GM21381 (cell line): ENCODE measurements around the gene SGIP1.
"Not testable (repeated sequence)": the region's sequence is repeated elsewhere in the genome, so short reads cannot be mapped to it uniquely, and the experiment has no call there.

Experiments used
- ATAC-seq: cut with Tn5 transposase; IDR thresholded peaks from one replicate; pipeline ENCODE4 v1.9.1; 2021; ENCODE audit warnings: mild to moderate bottlenecking, moderate library complexity; ENCODE audit not compliant: unreplicated experiment

SGIP1 gene

GRCh38 chr1:66758241-66758755 is 224.3 kb downstream of the SGIP1 start:
- peak; percentile 100 for ATAC-seq

DNA sequence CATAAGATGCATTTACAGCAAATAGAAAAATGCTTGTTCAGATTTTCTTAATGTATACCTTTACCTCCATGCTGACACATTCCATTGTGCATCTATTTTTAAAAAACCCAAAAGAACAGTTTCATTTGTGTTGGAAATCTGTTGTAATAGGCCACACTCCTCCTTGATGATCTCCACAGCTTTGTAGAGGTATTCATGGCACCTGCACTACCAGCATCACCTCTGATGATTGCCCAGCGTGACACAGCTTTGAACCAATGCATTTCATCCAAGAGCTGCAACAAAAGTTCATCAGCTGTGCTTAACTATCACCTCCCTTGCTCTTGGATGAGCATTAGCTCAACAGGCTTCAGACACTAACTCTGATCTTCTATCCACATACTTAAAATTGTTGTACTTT is 226.6 kb downstream of the SGIP1 start:
- ATAC-seq = no peak

DNA sequence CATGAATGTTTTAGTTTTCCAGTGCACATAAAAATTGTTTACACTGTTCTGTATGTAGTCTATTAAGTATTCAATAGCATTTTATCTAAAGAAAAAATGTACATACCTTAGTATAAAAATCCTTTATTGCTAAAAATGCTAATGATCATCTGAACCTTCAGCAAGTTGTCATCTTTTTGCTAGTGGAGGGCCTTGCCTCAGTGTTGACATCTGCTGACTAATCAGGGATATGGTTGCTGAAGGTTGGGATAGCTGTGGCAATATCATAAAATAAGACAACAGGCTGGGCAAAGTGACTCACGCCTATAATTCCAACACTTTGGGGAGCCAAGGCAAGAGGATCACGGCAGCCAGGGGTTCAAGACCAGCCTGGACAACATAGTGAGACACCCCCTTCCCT is 227.3 kb downstream of the SGIP1 start:
- ATAC-seq = no peak

DNA sequence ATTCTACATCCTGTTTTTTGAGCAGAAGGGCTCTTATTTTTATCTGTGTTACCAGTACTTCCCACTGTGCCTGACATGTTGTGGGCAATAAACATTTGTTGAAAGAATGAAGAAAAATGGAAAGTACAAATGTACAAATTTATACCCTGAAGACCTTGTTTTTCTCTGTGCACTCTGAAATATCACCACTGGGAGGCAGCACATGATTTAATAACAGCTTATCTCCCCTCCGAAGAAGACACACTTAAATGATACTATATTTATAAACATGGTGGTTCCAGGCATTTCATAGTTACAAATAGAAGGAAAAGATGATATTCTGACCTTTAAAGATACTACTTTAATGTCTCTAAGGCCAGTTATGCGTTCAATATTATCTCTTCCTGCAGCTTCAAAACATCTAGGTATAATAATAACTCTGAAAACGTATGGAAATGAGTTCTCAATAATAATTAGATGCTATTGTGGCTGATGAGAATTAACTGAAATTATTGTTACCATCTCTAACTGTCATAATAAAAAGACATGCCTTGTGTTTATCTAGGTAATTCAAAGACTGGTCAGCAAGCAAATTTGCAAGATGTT is 231.1 kb downstream of the SGIP1 start:
- no peak for ATAC-seq

DNA sequence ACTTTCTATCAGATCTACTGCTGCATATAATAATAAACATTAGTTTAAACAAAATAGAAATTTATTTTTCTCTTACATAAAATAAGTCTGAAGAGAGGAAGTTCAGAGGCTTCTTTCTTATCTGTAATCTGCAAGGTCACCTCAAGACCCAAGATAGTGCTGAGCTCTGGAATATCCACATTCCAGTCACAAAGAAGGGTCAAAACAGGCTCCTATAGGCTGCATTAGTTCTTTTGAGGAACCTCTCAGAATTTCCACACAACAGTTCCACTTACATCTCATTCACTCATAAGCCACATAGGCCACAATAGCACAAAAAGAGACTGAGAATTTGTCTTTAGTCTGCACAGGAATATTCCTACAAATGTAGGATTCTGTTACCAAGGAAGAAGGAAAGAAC is 233.7 kb downstream of the SGIP1 start:
- ATAC-seq = no peak

DNA sequence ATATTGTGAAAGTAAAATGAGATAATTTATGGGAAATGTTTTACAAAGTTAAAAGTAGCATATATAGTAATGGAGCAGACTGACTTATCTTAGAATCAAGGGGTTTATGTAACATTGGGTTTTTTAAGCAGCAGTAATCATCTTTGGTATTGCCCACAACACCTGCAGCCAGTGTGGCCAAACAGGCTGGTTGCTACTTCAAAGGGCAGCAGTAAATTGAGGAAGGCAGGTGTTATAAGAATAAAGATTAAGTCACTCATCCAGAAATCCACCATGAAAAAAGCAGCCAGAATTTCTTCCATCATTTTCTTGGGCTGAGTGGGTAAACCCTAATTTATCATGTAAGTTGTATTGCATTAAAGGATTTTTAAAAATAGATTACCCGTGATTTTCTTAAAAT is 235.0 kb downstream of the SGIP1 start:
- ATAC-seq = no peak

DNA sequence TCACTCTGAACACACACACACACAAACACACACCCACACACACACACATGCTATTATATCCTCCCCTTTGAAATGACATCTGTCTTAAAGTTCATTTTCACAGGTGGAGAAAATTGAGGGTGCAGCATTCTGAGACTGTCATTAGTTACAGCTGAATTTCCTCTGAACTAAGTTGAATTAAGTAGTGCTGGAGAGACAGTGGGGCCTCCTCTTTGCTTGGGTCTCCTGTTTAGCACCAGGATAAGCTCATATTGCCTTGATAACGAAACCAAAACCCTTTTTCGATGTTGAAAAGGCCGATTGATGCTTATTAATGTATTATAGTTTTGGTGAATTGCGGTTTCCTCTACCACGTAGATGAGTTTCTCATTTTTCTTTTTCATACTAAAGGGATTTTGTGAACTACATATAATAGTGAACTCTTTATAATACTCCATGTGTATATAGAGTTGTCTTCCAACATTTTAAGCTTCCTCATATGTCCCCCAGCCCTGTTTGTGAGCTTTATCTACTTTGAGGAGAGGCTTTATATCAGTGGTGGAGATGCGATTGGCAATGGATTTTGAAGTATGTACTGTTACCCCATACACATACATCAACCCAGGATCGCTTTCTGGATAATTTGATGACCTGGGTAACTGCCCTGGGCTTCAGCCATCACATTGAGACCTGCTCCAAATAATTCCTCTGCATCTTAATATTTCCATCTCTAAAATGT is 235.7 kb downstream of the SGIP1 start:
- no peak for ATAC-seq

DNA sequence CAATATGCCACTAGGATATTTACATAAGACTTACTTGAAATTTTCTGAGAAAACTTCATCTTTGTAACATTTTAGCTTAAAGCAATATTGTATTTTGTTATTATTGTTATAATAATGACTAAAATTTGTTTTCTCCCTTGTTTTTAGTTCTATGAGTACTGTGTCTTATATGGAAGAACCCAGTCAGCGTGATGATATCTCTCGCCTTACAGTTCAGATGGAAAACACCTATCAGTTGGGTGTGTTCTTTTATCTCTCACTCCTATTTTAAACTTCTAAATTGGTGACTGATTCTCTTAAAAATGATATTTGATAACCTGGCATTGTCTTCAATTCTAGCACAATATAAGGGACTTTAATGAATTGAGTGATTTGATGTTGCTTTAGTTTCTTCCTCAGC is 236.3 kb downstream of the SGIP1 start:
- ATAC-seq = no peak

GRCh38 chr1:66770694-66771093 is 236.7 kb downstream of the SGIP1 start:
- ATAC-seq = no peak

DNA sequence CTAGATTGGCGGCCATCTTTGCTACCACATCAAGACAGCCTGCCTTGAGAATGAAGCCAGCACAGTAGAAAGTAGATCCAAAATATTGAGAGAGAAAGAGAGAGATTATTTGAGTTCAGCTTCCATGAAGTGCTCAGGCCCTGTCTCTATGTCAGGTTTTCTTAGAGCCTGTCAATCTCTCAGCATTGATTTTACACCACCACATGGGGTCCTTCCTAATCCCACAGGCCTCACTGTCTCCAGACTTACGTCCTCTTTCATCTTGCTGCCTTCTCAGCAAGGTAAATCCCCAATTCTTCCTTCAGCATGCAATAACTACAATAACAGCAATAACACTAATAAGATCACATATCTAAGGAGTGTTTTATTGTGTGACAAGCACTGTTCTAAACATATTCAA is 239.3 kb downstream of the SGIP1 start:
- ATAC-seq = no peak

GRCh38 chr1:66774438-66774837 is 240.5 kb downstream of the SGIP1 start:
- no peak for ATAC-seq

GRCh38 chr1:66775646-66776045 is 241.7 kb downstream of the SGIP1 start:
- ATAC-seq = no peak

- ATAC-seq = no peak
Observed at GRCh38 chr1:66777831-66778230, 243.9 kb downstream of the SGIP1 start.

DNA sequence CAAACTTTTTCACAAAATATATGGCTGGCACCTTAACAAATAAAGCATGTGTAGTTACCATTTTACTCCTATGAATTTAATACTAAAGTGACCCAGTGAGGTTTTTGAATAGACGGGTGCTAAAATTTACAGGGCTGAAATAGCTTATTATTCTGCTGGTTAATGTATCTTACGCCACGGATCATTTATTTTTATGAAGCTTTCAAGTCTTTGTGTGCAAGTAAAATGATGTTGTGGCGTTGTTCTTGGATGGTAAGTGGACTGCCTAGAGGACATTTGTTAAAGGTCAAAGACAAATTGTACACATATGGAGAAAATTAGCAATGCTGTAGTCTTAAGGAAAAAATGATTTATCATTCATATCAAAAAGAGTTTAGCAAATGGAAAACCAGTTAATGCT is 244.3 kb downstream of the SGIP1 start:
- no peak for ATAC-seq

GRCh38 chr1:66778969-66779368 is 245.0 kb downstream of the SGIP1 start:
- no peak for ATAC-seq

GRCh38 chr1:66779475-66780078 is 245.6 kb downstream of the SGIP1 start:
- no peak for ATAC-seq

- not testable (repeated sequence) for ATAC-seq
Observed at GRCh38 chr1:66785800-66786199, 251.8 kb downstream of the SGIP1 start.

DNA sequence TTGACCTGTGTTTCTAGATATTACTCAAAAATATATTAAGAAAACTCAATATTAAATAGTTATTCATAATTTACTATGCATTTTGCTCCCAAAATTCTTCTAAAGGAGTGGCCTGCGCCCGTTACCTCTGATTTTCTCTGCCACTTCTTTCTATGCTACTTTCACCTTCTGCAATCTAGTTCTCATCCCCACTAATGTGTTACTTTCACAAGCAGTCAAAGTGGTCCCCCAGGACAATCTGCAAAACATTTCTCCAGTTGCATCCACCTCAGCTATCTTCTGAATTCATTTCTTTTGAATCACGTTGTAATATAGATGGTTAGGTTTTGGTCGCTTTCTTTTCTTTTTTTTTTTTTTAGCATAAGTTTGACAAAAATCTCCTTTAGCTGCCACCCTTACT is 253.7 kb downstream of the SGIP1 start:
- no peak for ATAC-seq

GRCh38 chr1:66788231-66788939 is 254.4 kb downstream of the SGIP1 start:
- no peak for ATAC-seq

DNA sequence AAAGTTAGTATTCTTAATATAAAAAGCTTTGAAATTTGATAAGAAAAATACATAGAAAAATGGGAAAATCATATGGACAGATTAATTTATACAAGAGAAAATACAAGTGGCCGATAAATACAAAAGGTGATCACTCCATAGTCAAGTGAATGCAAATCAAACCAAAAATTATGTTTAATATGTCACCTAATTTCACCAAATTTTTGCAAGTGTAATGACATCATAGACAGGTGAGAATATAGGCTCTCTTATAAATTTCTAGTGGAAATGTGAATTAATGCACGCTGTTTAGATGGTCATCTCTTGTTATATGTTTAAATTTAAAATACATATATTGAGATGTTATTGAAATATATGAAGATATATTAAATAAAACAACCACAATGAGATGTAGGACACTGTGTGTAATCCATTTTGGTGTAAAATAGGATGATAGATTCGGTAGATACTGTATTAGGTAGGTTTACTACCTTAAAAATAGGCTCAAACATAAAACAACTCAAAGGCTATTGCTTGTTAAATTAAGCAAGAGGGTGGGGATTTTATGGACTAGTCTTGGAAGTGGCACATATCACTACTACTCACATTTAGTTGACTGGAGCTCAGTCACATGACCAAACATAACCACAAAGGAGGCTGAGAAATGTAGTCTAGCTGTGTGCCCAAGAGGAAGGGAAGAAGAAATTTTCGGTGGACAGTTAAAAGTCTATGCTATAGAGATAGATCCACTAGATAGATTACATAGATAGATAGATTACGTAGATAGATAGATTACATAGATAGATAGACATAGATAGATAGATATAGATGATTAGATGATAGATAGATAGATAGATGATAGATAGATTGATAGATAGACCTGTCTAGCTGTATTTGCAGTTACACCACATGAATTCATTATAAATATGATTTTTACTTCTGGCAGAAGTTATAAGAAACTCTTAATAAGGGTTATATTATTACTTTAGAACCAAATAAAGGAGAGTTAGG is 258.0 kb downstream of the SGIP1 start:
- no peak for ATAC-seq
